ENCODE data around the gene CD34. TPM values are rescaled to one million over a fixed set of nuclear protein-coding genes. Genes with fewer than 3 reads are reported as not detected.

Gene CD34
- total and polyA plus RNA-seq, 7 experiments from 2014 or later, result 0.02 to 3.4 (median 0.39) TPM; not detected in 3

DNA sequence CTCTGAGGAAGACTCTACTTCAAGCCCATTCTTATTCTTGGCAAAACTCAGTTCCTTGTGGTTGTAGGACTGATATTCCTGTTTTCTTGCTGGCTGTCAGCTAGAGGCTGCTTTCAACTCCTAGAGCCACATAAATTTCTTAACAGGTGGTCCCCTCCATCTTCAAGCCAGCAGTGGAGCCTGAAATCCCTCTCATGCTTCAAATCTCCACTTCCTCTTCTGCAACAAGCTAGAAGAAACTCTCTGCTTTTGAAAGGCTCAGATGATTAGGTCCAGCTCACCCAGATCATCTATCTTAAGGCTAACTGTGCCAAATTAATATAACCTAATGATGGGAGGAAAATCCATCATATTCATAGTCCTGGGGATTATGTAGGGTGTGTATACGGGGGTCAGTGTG is 43.2 kb upstream of the CD34 start:
- Mint-ChIP-seq H3K4me1 (no peaks in the 10 kb centered on the region), H3K27ac (no peak overlapping the region), H3K36me3 (no peaks in the 10 kb centered on the region), H3K4me3 (no peak overlapping the region), H3K27me3 (peaks cover 23 to 66% (median 39%) of the 10 kb centered on the region in 5 donors), H3K9me3 (no peaks in the 10 kb centered on the region)
- ATAC-seq, result no peak
- Histone ChIP-seq H3K4me3 (ENCODE audit: low read length) (no peak overlapping the region), H3K4me1 (ENCODE audit: control insufficient read depth in 2 of 2, insufficient read depth in 2 of 2, low read length in 2 of 2) (no peaks in the 10 kb centered on the region), H3K9me3 (ENCODE audit: control insufficient read depth in 2 of 3, low read length in 3 of 3) (no peaks in the 10 kb centered on the region), H3K27me3 (ENCODE audit: control insufficient read depth in 2 of 2, insufficient read depth in 2 of 2, low read length in 2 of 2) (peaks cover 0 to 3% of the 10 kb centered on the region in 2 donors), H3K36me3 (ENCODE audit: control insufficient read depth in 2 of 3, insufficient read depth in 3 of 3, low read length in 3 of 3) (no peaks in the 10 kb centered on the region), H3K27ac (ENCODE audit: low read depth, low read length) (no peak overlapping the region)
- no peak for DNase-seq
- CTCF ChIA-PET, result interaction anchor here (1.1 kb wide), 1 partner anchor 9 kb away, joined by 3 read pairs; no protein-coding TSS in a partner anchor
- POLR2A ChIA-PET, result interaction anchor here (0.8 kb wide), 1 partner anchor 103 kb away, joined by 3 read pairs; no protein-coding TSS in a partner anchor
- intact Hi-C loops (cut with micrococcal nuclease), result no loop called here

- H3K4me1 Mint-ChIP-seq, result no peaks in the 10 kb centered on the region
- no peak overlapping the region for H3K4me3 Mint-ChIP-seq
- no peak for DNase-seq
- no peaks in the 10 kb centered on the region for H3K36me3 Mint-ChIP-seq
- H3K9me3 Mint-ChIP-seq, result no peaks in the 10 kb centered on the region
- no peak for ATAC-seq
- no peak overlapping the region for H3K27ac ChIP-seq (ENCODE audit: low read depth, low read length)
- no peaks in the 10 kb centered on the region for H3K36me3 ChIP-seq (ENCODE audit: control insufficient read depth in 2 of 3, insufficient read depth in 3 of 3, low read length in 3 of 3)
- H3K9me3 ChIP-seq (ENCODE audit: control insufficient read depth in 2 of 3, low read length in 3 of 3), result no peaks in the 10 kb centered on the region
- intact Hi-C loops (cut with micrococcal nuclease), result no loop called here
- H3K27me3 Mint-ChIP-seq, result peaks cover 16 to 64% (median 30%) of the 10 kb centered on the region in 5 donors
- H3K27ac Mint-ChIP-seq, result no peak overlapping the region
- H3K27me3 ChIP-seq (ENCODE audit: control insufficient read depth in 2 of 2, insufficient read depth in 2 of 2, low read length in 2 of 2), result no peaks in the 10 kb centered on the region
- POLR2A ChIA-PET, result interaction anchor here (0.8 kb wide), 1 partner anchor 102 kb away, joined by 3 read pairs; no protein-coding TSS in a partner anchor
- CTCF ChIA-PET, result interaction anchor here (1.1 to 1.8 kb wide), 3 partner anchors 10 to 82 kb away, joined by 3 to 4 read pairs (median 4); no protein-coding TSS in a partner anchor
- no peak overlapping the region for H3K4me3 ChIP-seq (ENCODE audit: low read length)
- no peaks in the 10 kb centered on the region for H3K4me1 ChIP-seq (ENCODE audit: control insufficient read depth in 2 of 2, insufficient read depth in 2 of 2, low read length in 2 of 2)
Observed at GRCh38 chr1:207952617-207953542, 42.0 kb upstream of the CD34 start.

GRCh38 chr1:207951652-207952051 is 40.7 kb upstream of the CD34 start:
- Histone ChIP-seq H3K4me3 (ENCODE audit: low read length) (no peak overlapping the region), H3K36me3 (ENCODE audit: control insufficient read depth in 2 of 3, insufficient read depth in 3 of 3, low read length in 3 of 3) (no peaks in the 10 kb centered on the region), H3K9me3 (ENCODE audit: control insufficient read depth in 2 of 3, low read length in 3 of 3) (no peaks in the 10 kb centered on the region), H3K4me1 (ENCODE audit: control insufficient read depth in 2 of 2, insufficient read depth in 2 of 2, low read length in 2 of 2) (no peaks in the 10 kb centered on the region), H3K27me3 (ENCODE audit: control insufficient read depth in 2 of 2, insufficient read depth in 2 of 2, low read length in 2 of 2) (no peaks in the 10 kb centered on the region), H3K27ac (ENCODE audit: low read depth, low read length) (no peak overlapping the region)
- CTCF ChIA-PET, result interaction anchor here (1.2 to 1.8 kb wide), 2 partner anchors 12 to 81 kb away, joined by 4 read pairs; no protein-coding TSS in a partner anchor
- DNase-seq, result no peak
- intact Hi-C loops (cut with micrococcal nuclease), result no loop called here
- H3K36me3 Mint-ChIP-seq, result no peaks in the 10 kb centered on the region
- H3K27ac Mint-ChIP-seq, result no peak overlapping the region
- no peak for ATAC-seq
- peaks cover 12 to 59% (median 18%) of the 10 kb centered on the region in 5 donors for H3K27me3 Mint-ChIP-seq
- no peak overlapping the region for H3K4me3 Mint-ChIP-seq
- no peaks in the 10 kb centered on the region for H3K9me3 Mint-ChIP-seq
- H3K4me1 Mint-ChIP-seq, result no peaks in the 10 kb centered on the region
- POLR2A ChIA-PET, result interaction anchor here (1.1 kb wide), 1 partner anchor 128 kb away, joined by 4 read pairs; no protein-coding TSS in a partner anchor

GRCh38 chr1:207950750-207951149 is 39.8 kb upstream of the CD34 start:
- Mint-ChIP-seq H3K27ac (no peak overlapping the region), H3K36me3 (no peaks in the 10 kb centered on the region), H3K27me3 (peaks cover 5 to 50% (median 13%) of the 10 kb centered on the region in 5 donors), H3K4me1 (no peaks in the 10 kb centered on the region), H3K4me3 (no peak overlapping the region), H3K9me3 (no peaks in the 10 kb centered on the region)
- CTCF ChIA-PET, result interaction anchor here (0.5 to 1.8 kb wide), 2 partner anchors 12 to 1312 kb away, joined by 4 to 7 read pairs; no protein-coding TSS in a partner anchor
- no peaks in the 10 kb centered on the region for H3K36me3 ChIP-seq (ENCODE audit: control insufficient read depth in 2 of 3, insufficient read depth in 3 of 3, low read length in 3 of 3)
- ATAC-seq (no peak), DNase-seq (no peak)
- intact Hi-C loops (cut with micrococcal nuclease), result no loop called here
- POLR2A ChIA-PET, result no interaction called here
- H3K4me1 ChIP-seq (ENCODE audit: control insufficient read depth in 2 of 2, insufficient read depth in 2 of 2, low read length in 2 of 2), result no peaks in the 10 kb centered on the region
- H3K9me3 ChIP-seq (ENCODE audit: control insufficient read depth in 2 of 3, low read length in 3 of 3), result no peaks in the 10 kb centered on the region
- no peaks in the 10 kb centered on the region for H3K27me3 ChIP-seq (ENCODE audit: control insufficient read depth in 2 of 2, insufficient read depth in 2 of 2, low read length in 2 of 2)
- H3K27ac ChIP-seq (ENCODE audit: low read depth, low read length), result no peak overlapping the region
- H3K4me3 ChIP-seq (ENCODE audit: low read length), result no peak overlapping the region

DNA sequence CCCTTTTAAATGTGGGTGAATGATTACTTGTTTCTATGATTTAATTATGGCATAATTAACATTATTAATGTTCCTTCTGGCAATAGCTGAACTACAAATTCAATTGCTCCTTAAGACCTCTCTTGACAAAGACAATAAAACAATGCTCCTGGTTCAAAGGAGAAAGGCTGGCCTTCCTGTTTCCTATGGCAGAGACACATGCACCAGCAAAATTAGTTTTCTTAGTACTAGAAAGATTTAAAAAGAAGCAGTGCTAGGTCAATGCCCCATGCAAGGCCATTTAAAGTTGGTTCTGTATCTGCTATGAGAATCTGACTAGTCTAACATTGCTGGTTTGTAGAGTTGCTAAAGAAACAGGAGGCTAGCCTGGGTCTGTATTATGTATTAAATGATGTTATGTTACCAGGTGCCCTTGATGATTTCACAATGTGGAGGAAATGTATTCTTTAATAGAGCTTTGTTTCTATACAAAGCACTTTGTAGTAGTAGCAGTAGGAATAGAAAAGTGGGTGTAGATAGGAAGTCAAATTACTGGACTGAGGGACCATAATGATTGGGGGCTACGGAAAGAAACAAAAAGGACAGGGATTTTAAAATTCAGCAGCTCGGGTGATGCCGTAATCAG is 38.8 kb upstream of the CD34 start:
- H3K9me3 Mint-ChIP-seq, result no peaks in the 10 kb centered on the region
- no peaks in the 10 kb centered on the region for H3K4me1 ChIP-seq (ENCODE audit: control insufficient read depth in 2 of 2, insufficient read depth in 2 of 2, low read length in 2 of 2)
- no peaks in the 10 kb centered on the region for H3K27me3 ChIP-seq (ENCODE audit: control insufficient read depth in 2 of 2, insufficient read depth in 2 of 2, low read length in 2 of 2)
- no peaks in the 10 kb centered on the region for H3K9me3 ChIP-seq (ENCODE audit: control insufficient read depth in 2 of 3, low read length in 3 of 3)
- H3K27me3 Mint-ChIP-seq, result peaks cover 5 to 41% (median 13%) of the 10 kb centered on the region in 5 donors
- ChIA-PET CTCF (interaction anchor here (0.7 kb wide), 1 partner anchor 116 kb away, joined by 4 read pairs; no protein-coding TSS in a partner anchor), POLR2A (no interaction called here)
- no peaks in the 10 kb centered on the region for H3K36me3 ChIP-seq (ENCODE audit: control insufficient read depth in 2 of 3, insufficient read depth in 3 of 3, low read length in 3 of 3)
- no peak overlapping the region for H3K4me3 ChIP-seq (ENCODE audit: low read length)
- no peak overlapping the region for H3K27ac ChIP-seq (ENCODE audit: low read depth, low read length)
- no peaks in the 10 kb centered on the region for H3K4me1 Mint-ChIP-seq
- DNase-seq (no peak), ATAC-seq (no peak)
- intact Hi-C loops (cut with micrococcal nuclease), result no loop called here
- H3K27ac Mint-ChIP-seq, result no peak overlapping the region
- H3K4me3 Mint-ChIP-seq, result no peak overlapping the region
- no peaks in the 10 kb centered on the region for H3K36me3 Mint-ChIP-seq

DNA sequence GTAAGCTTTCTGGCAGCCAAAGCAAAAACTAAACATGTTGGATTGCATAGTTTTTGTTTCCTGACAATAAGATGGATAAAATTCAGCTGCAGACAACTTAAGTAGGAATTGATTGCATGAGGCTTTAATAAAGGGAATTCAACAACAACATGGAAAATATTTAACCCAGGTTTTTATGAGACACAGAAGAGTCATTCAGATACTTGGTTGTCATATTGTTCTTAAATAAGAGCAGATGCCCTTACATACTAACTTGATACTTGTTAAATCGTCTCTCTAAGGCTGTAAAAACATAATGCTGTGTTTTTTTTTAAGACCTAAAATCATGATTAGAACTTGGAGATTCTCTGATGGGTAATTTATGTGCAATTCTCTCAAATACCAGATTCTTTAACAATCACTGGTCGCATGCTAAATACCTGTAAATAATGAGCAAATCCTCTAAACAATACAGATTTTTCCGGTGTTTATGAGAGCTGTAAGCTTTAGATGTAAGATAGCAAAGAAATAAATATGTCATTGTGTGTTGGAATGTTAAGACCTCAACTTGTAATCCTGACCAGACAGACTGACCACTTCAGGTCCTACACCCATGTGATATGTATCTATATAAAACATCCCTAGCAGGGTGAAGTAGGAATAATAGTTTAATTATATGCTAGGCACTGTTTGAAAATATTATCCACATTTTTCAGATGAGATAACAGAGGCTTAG is 37.8 kb upstream of the CD34 start:
- no peak overlapping the region for H3K27ac ChIP-seq (ENCODE audit: low read depth, low read length)
- no peaks in the 10 kb centered on the region for H3K9me3 ChIP-seq (ENCODE audit: control insufficient read depth in 2 of 3, low read length in 3 of 3)
- H3K27me3 ChIP-seq (ENCODE audit: control insufficient read depth in 2 of 2, insufficient read depth in 2 of 2, low read length in 2 of 2), result no peaks in the 10 kb centered on the region
- no peaks in the 10 kb centered on the region for H3K36me3 Mint-ChIP-seq
- ATAC-seq, result no peak
- H3K4me1 ChIP-seq (ENCODE audit: control insufficient read depth in 2 of 2, insufficient read depth in 2 of 2, low read length in 2 of 2), result no peaks in the 10 kb centered on the region
- no peaks in the 10 kb centered on the region for H3K4me1 Mint-ChIP-seq
- no peak overlapping the region for H3K4me3 Mint-ChIP-seq
- DNase-seq, result no peak
- ChIA-PET CTCF (interaction anchor here (0.7 kb wide), 1 partner anchor 115 kb away, joined by 4 read pairs; no protein-coding TSS in a partner anchor), POLR2A (no interaction called here)
- H3K4me3 ChIP-seq (ENCODE audit: low read length), result no peak overlapping the region
- H3K27me3 Mint-ChIP-seq, result peaks cover 5 to 38% (median 13%) of the 10 kb centered on the region in 5 donors
- H3K27ac Mint-ChIP-seq, result no peak overlapping the region
- H3K36me3 ChIP-seq (ENCODE audit: control insufficient read depth in 2 of 3, insufficient read depth in 3 of 3, low read length in 3 of 3), result no peaks in the 10 kb centered on the region
- H3K9me3 Mint-ChIP-seq, result no peaks in the 10 kb centered on the region
- intact Hi-C loops (cut with micrococcal nuclease), result no loop called here
